Measurements from ENCODE around the gene N4BP2L2. TPM values are rescaled to one million over a fixed set of nuclear protein-coding genes. Genes with fewer than 3 reads are reported as not detected.

Gene N4BP2L2
- total and polyA plus RNA-seq, 9 of the 15 experiments (the other 6 are each of a cell fraction or from before 2014, with no cell fraction given): 33.9 to 76.4 (median 48.7) TPM

DNA sequence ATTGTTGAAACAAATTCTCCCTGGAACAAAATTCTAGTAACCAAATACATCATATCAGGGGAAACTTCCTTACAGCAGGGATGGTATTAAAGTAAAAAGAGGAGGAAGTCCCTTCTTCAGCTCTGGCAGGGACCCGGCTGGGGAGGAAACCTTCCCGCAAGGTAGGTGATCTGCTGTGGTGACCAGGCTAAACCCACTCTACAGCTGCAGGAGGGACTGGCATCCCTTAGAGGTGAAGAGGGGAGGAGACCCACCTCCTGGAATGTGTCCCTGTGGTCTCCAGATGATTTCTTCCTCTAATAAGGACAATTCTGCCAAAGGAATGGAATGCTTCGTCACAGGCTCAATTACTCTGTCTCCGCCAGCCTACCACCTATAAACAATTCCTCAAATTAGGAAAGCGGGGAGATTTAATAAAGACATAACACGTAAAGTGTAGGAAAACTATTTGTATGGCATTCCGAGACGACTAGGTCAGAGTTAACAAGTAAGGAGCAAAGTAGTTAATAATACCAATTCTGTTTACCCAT is 47.0 kb upstream of the N4BP2L2 start:
- H3K9me1 ChIP-seq (ENCODE audit: control insufficient read depth, insufficient read depth, low read length): no peaks in the 10 kb centered on the region
- H3K4me3 ChIP-seq: peak overlapping the region; percentile 68
- in situ Hi-C loops (cut with MboI): loop anchor here (10.0 kb wide), 1 partner anchor 69 kb away; no protein-coding TSS in a partner anchor
- TSS peak; percentile 84 for BruUV-seq (replicated peaks)
- 33% methylated on average over 6 of the region's 8 CpGs for WGBS (ENCODE audit: insufficient coverage, low coverage, missing lambda C conversion rate)
- no peaks in the 10 kb centered on the region for H3K27me3 ChIP-seq (ENCODE audit: control insufficient read depth in 2 of 2, insufficient read depth in 2 of 2, low read length in 2 of 2)
- FAIRE-seq (peak; percentile 44), ATAC-seq (no peak), DNase-seq (ENCODE audit: extremely low read depth in 1 of 4, low spot score in 3 of 4) (no peak)
- intact Hi-C loops (cut with micrococcal nuclease): loop anchor here (1.0 to 5.0 kb wide), 4 partner anchors 54 to 1137 kb away; no protein-coding TSS in a partner anchor
- peaks cover 11% of the 10 kb centered on the region; the same call in 1 of the 2 replicates for H4K20me1 ChIP-seq (replicated peaks; ENCODE audit: control insufficient read depth, insufficient read depth, low read length)
- H3K4me2 ChIP-seq (ENCODE audit: insufficient read depth, low read length): peak overlapping the region; percentile 82
- H3K27ac ChIP-seq (ENCODE audit: extremely low read depth, low read depth, low read length): peak overlapping the region; percentile 64
- H2AFZ ChIP-seq (ENCODE audit: low read depth, low read length): peak overlapping the region; percentile 97
- no peaks in the 10 kb centered on the region for H3K36me3 ChIP-seq (ENCODE audit: control insufficient read depth, insufficient read depth, low read length)
- H3K9ac ChIP-seq (ENCODE audit: insufficient read depth in 1 of 2, low read depth in 2 of 2, low read length in 2 of 2): peak overlapping the region; percentile 53 to 72; a peak in 3 of 4 replicates
- CTCF ChIA-PET (ENCODE audit: low intra/inter-chr PET ratio): interaction anchor here (0.6 to 2.1 kb wide), 6 partner anchors 54 to 326 kb away, joined by 3 to 15 read pairs (median 3); no protein-coding TSS in a partner anchor
- peaks cover 36% of the 10 kb centered on the region for H3K79me2 ChIP-seq (ENCODE audit: control insufficient read depth, insufficient read depth, low read length)
- H3K4me1 ChIP-seq (replicated peaks in 1 of 2; ENCODE audit: control insufficient read depth in 2 of 2, insufficient read depth in 2 of 2, low read length in 2 of 2): peaks cover 2 to 9% of the 10 kb centered on the region in 2 experiments; a peak in 3 of 5 replicates
- POLR2A ChIA-PET: interaction anchor here (0.6 kb wide), 2 partner anchors 10 to 228 kb away, joined by 3 read pairs; no protein-coding TSS in a partner anchor
- TF ChIP-seq, protein P1, sequence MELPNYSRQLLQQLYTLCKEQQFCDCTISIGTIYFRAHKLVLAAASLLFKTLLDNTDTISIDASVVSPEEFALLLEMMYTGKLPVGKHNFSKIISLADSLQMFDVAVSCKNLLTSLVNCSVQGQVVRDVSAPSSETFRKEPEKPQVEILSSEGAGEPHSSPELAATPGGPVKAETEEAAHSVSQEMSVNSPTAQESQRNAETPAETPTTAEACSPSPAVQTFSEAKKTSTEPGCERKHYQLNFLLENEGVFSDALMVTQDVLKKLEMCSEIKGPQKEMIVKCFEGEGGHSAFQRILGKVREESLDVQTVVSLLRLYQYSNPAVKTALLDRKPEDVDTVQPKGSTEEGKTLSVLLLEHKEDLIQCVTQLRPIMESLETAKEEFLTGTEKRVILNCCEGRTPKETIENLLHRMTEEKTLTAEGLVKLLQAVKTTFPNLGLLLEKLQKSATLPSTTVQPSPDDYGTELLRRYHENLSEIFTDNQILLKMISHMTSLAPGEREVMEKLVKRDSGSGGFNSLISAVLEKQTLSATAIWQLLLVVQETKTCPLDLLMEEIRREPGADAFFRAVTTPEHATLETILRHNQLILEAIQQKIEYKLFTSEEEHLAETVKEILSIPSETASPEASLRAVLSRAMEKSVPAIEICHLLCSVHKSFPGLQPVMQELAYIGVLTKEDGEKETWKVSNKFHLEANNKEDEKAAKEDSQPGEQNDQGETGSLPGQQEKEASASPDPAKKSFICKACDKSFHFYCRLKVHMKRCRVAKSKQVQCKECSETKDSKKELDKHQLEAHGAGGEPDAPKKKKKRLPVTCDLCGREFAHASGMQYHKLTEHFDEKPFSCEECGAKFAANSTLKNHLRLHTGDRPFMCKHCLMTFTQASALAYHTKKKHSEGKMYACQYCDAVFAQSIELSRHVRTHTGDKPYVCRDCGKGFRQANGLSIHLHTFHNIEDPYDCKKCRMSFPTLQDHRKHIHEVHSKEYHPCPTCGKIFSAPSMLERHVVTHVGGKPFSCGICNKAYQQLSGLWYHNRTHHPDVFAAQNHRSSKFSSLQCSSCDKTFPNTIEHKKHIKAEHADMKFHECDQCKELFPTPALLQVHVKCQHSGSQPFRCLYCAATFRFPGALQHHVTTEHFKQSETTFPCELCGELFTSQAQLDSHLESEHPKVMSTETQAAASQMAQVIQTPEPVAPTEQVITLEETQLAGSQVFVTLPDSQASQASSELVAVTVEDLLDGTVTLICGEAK (IDR thresholded peaks at IDR 0.05): 0 out of 2 replicates have a peak, but pooled peaks have one; percentile 33
- TF ChIP-seq, protein P1 (CRISPR knock-in tag; IDR thresholded peaks at IDR 0.05): no peak
- TF ChIP-seq ZBTB8A (IDR thresholded peaks at IDR 0.05; ENCODE audit: partially characterized antibody): no peak
- TF ChIP-seq, protein P2, sequence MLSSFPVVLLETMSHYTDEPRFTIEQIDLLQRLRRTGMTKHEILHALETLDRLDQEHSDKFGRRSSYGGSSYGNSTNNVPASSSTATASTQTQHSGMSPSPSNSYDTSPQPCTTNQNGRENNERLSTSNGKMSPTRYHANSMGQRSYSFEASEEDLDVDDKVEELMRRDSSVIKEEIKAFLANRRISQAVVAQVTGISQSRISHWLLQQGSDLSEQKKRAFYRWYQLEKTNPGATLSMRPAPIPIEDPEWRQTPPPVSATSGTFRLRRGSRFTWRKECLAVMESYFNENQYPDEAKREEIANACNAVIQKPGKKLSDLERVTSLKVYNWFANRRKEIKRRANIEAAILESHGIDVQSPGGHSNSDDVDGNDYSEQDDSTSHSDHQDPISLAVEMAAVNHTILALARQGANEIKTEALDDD (IDR thresholded peaks at IDR 0.05): 0 out of 2 replicates have a peak, but pooled peaks have one; percentile 59
- no peaks in the 10 kb centered on the region for H3K9me3 ChIP-seq (replicated peaks; ENCODE audit: control insufficient read depth, insufficient read depth, low read depth, low read length)
